Measurements from ENCODE around the gene DNAJC11. TPM values are rescaled to one million over a fixed set of nuclear protein-coding genes. Genes with fewer than 3 reads are reported as not detected.

Gene DNAJC11
- total RNA-seq, 1 experiment from 2014 or later, result 102 TPM

GRCh38 chr1:6701437-6702153, at the start of gene DNAJC11 (continued):
- TF ChIP-seq AR (CRISPR knock-in tag; IDR thresholded peaks at IDR 0.05), result no peak
- TF ChIP-seq FOXJ3 (CRISPR knock-in tag; IDR thresholded peaks at IDR 0.05; ENCODE audit: borderline replicate concordance), result no peak
- TF ChIP-seq ZNF219 (CRISPR knock-in tag; IDR thresholded peaks at IDR 0.05; ENCODE audit: borderline replicate concordance), result no peak
- TF ChIP-seq, protein P1, sequence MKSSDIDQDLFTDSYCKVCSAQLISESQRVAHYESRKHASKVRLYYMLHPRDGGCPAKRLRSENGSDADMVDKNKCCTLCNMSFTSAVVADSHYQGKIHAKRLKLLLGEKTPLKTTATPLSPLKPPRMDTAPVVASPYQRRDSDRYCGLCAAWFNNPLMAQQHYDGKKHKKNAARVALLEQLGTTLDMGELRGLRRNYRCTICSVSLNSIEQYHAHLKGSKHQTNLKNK (CRISPR knock-in tag; IDR thresholded peaks at IDR 0.05), result no peak
- peak; percentile 89 for TF ChIP-seq CREM (CRISPR knock-in tag; IDR thresholded peaks at IDR 0.05)
- TF ChIP-seq ETV6 (CRISPR knock-in tag; IDR thresholded peaks at IDR 0.05), result peak; percentile 64; the same call in 1 of the 2 replicates
- TF ChIP-seq, protein P2, sequence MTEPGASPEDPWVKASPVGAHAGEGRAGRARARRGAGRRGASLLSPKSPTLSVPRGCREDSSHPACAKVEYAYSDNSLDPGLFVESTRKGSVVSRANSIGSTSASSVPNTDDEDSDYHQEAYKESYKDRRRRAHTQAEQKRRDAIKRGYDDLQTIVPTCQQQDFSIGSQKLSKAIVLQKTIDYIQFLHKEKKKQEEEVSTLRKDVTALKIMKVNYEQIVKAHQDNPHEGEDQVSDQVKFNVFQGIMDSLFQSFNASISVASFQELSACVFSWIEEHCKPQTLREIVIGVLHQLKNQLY (CRISPR knock-in tag; IDR thresholded peaks at IDR 0.05), result no peak
- peak; percentile 81; the same call in 1 of the 2 replicates for TF ChIP-seq KAT7 (CRISPR knock-in tag; IDR thresholded peaks at IDR 0.05; ENCODE audit: borderline replicate concordance)
- no peak for TF ChIP-seq ZNF671 (CRISPR knock-in tag; IDR thresholded peaks at IDR 0.05)
- TF ChIP-seq ATF1 (CRISPR knock-in tag; IDR thresholded peaks at IDR 0.05), result 0 out of 2 replicates have a peak, but pooled peaks have one; percentile 9
- TF ChIP-seq GABPB1 (CRISPR knock-in tag; IDR thresholded peaks at IDR 0.05), result no peak; the same call in 1 of the 2 replicates
- TF ChIP-seq, protein P3, sequence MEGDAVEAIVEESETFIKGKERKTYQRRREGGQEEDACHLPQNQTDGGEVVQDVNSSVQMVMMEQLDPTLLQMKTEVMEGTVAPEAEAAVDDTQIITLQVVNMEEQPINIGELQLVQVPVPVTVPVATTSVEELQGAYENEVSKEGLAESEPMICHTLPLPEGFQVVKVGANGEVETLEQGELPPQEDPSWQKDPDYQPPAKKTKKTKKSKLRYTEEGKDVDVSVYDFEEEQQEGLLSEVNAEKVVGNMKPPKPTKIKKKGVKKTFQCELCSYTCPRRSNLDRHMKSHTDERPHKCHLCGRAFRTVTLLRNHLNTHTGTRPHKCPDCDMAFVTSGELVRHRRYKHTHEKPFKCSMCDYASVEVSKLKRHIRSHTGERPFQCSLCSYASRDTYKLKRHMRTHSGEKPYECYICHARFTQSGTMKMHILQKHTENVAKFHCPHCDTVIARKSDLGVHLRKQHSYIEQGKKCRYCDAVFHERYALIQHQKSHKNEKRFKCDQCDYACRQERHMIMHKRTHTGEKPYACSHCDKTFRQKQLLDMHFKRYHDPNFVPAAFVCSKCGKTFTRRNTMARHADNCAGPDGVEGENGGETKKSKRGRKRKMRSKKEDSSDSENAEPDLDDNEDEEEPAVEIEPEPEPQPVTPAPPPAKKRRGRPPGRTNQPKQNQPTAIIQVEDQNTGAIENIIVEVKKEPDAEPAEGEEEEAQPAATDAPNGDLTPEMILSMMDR (IDR thresholded peaks at IDR 0.05), result peak; percentile 85
- TF ChIP-seq ZNF121 (CRISPR knock-in tag; IDR thresholded peaks at IDR 0.05), result no peak
- TF ChIP-seq E2F5 (CRISPR knock-in tag; IDR thresholded peaks at IDR 0.05), result peak; percentile 69
- TF ChIP-seq PRRX2 (CRISPR knock-in tag; IDR thresholded peaks at IDR 0.05), result peak; percentile 48; the same call in 1 of the 2 replicates
- no peak; the same call in 1 of the 2 replicates for TF ChIP-seq EMX1 (CRISPR knock-in tag; IDR thresholded peaks at IDR 0.05)
- peak; percentile 60; the same call in 1 of the 2 replicates for TF ChIP-seq SMAD3 (CRISPR knock-in tag; IDR thresholded peaks at IDR 0.05; ENCODE audit: borderline replicate concordance)
- TF ChIP-seq NFYB (CRISPR knock-in tag; conservative IDR thresholded peaks at IDR 0.05; ENCODE audit: low read depth), result peak; percentile 37; the same call in 1 of the 2 replicates
- TF ChIP-seq, protein P4, sequence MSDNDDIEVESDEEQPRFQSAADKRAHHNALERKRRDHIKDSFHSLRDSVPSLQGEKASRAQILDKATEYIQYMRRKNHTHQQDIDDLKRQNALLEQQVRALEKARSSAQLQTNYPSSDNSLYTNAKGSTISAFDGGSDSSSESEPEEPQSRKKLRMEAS (CRISPR knock-in tag; IDR thresholded peaks at IDR 0.05), result peak; percentile 81
- TF ChIP-seq PREB (CRISPR knock-in tag; IDR thresholded peaks at IDR 0.05; ENCODE audit: borderline replicate concordance), result no peak; the same call in 1 of the 2 replicates
- TF ChIP-seq GRHL2 (CRISPR knock-in tag; IDR thresholded peaks at IDR 0.05; ENCODE audit: insufficient replicate concordance, severe bottlenecking), result no peak
- TF ChIP-seq, protein P5, sequence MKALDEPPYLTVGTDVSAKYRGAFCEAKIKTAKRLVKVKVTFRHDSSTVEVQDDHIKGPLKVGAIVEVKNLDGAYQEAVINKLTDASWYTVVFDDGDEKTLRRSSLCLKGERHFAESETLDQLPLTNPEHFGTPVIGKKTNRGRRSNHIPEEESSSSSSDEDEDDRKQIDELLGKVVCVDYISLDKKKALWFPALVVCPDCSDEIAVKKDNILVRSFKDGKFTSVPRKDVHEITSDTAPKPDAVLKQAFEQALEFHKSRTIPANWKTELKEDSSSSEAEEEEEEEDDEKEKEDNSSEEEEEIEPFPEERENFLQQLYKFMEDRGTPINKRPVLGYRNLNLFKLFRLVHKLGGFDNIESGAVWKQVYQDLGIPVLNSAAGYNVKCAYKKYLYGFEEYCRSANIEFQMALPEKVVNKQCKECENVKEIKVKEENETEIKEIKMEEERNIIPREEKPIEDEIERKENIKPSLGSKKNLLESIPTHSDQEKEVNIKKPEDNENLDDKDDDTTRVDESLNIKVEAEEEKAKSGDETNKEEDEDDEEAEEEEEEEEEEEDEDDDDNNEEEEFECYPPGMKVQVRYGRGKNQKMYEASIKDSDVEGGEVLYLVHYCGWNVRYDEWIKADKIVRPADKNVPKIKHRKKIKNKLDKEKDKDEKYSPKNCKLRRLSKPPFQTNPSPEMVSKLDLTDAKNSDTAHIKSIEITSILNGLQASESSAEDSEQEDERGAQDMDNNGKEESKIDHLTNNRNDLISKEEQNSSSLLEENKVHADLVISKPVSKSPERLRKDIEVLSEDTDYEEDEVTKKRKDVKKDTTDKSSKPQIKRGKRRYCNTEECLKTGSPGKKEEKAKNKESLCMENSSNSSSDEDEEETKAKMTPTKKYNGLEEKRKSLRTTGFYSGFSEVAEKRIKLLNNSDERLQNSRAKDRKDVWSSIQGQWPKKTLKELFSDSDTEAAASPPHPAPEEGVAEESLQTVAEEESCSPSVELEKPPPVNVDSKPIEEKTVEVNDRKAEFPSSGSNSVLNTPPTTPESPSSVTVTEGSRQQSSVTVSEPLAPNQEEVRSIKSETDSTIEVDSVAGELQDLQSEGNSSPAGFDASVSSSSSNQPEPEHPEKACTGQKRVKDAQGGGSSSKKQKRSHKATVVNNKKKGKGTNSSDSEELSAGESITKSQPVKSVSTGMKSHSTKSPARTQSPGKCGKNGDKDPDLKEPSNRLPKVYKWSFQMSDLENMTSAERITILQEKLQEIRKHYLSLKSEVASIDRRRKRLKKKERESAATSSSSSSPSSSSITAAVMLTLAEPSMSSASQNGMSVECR (CRISPR knock-in tag; IDR thresholded peaks at IDR 0.05; ENCODE audit: borderline replicate concordance), result peak; percentile 36; the same call in 1 of the 2 replicates
- no peak for TF ChIP-seq ZNF396 (CRISPR knock-in tag; IDR thresholded peaks at IDR 0.05; ENCODE audit: borderline replicate concordance)
- TF ChIP-seq RELA (CRISPR knock-in tag; IDR thresholded peaks at IDR 0.05; ENCODE audit: borderline replicate concordance), result 0 out of 2 replicates have a peak, but pooled peaks have one; percentile 27
- TF ChIP-seq TEAD4 (CRISPR knock-in tag; IDR thresholded peaks at IDR 0.05), result peak; percentile 62; the same call in 1 of the 2 replicates
- TF ChIP-seq TCF7 (CRISPR knock-in tag; IDR thresholded peaks at IDR 0.05; ENCODE audit: low read depth), result peak; percentile 42; the same call in 1 of the 2 replicates

All from WTC11 (cell line).